GM23248 (cell line): ENCODE data around the gene DYSF.

Experiments used
- EZH2 ChIP-seq: fragments of 200-600 bp; sonication (generic); IDR thresholded peaks from 2 replicates; pipeline ENCODE4 v1.6.1; 2018; ENCODE audit warnings: antibody characterized with exemption, mild to moderate bottlenecking; ENCODE audit not compliant: insufficient read depth, poor library complexity, severe bottlenecking
- EZH2phosphoT487 ChIP-seq: fragments of 200-600 bp; sonication (generic); IDR thresholded peaks from 2 replicates; pipeline ENCODE4 v1.6.1; 2018; ENCODE audit warnings: antibody characterized with exemption, moderate library complexity, mild to moderate bottlenecking, low read depth; ENCODE audit not compliant: insufficient read depth

DNA sequence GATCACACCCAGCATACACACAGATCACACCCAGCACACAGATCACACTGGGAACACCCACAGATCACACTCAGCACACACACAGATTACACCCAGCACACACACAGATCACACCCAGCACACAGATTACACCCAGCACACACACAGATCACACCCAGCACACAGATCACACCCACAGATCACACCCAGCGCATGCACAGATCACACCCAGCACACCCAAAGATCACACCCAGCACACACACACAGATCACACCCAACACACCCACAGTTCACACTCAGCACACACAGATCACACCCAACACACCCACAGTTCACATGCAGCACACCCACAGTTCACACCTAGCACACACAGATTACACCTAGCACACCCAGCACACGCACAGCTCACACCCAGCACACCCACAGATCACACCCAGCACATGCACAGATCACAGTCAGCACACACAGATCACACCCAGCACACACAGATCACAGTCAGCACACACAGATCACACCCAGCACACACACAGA lies 117.6 kb downstream of the DYSF start:
- TF ChIP-seq EZH2phosphoT487 (no peak), EZH2 (no peak)
